ENCODE results near the gene ARID5B.

ARID5B gene

DNA sequence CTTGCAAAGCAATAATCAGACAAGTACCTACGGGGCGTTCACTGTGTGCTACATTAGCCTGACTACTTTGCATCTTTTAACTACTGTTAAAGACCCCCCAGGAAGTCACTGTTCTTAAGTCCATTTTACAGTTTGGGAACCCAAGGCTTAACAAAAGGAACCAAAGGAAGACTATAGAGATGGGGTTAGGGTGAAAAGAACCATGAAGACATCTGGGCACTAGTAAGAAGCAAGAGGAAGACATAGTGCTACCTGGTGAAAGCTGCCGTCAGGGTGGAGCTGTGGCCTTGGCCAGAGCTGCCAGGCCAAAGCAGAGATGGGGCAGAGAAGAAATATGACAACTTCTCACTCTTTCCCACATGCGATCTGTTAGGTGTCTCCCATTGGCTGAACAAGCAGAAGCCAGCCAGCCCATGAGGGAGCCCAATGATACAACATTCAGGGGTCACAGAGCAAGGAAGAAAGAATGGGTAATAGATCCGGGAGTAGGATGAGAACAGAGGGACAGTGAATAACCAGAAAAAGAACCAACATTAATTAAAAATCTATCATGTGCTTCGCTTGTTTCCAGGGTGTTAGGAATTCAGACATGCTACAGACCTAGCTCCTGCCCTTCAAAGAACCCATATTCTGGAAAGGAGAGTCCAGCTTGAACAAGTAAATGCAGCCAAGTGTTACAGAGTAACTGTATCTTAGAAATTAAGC, 85.4 kb downstream of the ARID5B start:
- POLR2A ChIA-PET = no interaction called here
- DNase-seq (ENCODE audit: low read depth, low spot score) = no peak
- H3K4me3 ChIP-seq (ENCODE audit: low read depth, low read length) = no peak overlapping the region
- TF ChIP-seq, protein P1, sequence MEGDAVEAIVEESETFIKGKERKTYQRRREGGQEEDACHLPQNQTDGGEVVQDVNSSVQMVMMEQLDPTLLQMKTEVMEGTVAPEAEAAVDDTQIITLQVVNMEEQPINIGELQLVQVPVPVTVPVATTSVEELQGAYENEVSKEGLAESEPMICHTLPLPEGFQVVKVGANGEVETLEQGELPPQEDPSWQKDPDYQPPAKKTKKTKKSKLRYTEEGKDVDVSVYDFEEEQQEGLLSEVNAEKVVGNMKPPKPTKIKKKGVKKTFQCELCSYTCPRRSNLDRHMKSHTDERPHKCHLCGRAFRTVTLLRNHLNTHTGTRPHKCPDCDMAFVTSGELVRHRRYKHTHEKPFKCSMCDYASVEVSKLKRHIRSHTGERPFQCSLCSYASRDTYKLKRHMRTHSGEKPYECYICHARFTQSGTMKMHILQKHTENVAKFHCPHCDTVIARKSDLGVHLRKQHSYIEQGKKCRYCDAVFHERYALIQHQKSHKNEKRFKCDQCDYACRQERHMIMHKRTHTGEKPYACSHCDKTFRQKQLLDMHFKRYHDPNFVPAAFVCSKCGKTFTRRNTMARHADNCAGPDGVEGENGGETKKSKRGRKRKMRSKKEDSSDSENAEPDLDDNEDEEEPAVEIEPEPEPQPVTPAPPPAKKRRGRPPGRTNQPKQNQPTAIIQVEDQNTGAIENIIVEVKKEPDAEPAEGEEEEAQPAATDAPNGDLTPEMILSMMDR (IDR thresholded peaks at IDR 0.05; ENCODE audit: insufficient read depth, low read length, missing control alignments) = no peak
- CTCF ChIA-PET = no interaction called here

DNA sequence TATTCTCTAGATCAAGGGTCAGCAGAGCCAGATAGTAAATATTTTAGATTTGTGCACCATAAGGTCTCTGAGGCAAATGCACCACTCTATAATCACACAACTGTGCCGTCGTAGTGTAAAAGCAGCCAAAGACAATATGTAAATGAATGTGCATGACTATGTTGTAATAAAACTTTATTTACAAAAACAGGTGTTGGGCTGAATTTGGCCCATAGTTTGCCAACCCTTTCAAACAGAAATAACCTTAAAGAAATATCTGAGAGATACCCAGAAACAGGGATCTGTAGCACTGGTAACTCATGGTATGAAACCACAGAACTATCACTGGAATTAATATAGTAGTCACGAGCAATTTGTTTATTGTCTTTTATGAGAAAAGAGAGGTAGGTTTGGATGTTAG, 86.0 kb downstream of the ARID5B start:
- no peak for DNase-seq (ENCODE audit: low read depth, low spot score)
- CTCF ChIA-PET = interaction anchor here (1.5 kb wide), 1 partner anchor 258 kb away, joined by 4 read pairs; no protein-coding TSS in a partner anchor

DNA sequence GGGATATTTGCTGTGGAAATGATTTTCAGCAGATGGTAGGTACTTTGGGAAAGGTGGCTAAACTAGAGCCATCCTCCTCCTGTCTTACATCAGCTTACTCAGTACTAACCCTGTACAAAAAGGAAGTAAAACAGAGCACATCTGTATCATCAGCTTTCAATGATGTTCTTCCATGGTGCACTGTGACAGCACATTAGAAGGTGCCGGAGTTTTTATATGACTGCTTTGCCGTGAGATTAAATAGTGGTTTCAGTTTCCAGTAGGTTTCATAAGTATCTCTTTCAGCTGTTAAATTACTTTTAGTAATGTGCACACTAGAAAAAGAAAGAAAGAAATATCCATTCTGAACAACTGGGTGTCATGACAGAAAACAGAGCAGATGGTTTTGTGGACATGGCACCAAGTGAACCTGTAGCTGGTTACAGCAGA, 86.5 kb downstream of the ARID5B start:
- POLR2A ChIA-PET = interaction anchor here (0.6 to 0.7 kb wide), 2 partner anchors 38 to 95 kb away, joined by 3 to 4 read pairs; no protein-coding TSS in a partner anchor
- DNase-seq (ENCODE audit: low read depth, low spot score) = no peak
- H3K4me3 ChIP-seq (ENCODE audit: low read depth, low read length) = no peak overlapping the region
- TF ChIP-seq, protein P1 (IDR thresholded peaks at IDR 0.05; ENCODE audit: insufficient read depth, low read length, missing control alignments) = no peak
- CTCF ChIA-PET = interaction anchor here (0.8 to 1.5 kb wide), 3 partner anchors 9 to 261 kb away, joined by 3 to 4 read pairs (median 3); no protein-coding TSS in a partner anchor

More for the DNA sequence above, 86.0 kb downstream of the ARID5B start:
- POLR2A ChIA-PET = interaction anchor here (0.6 to 0.7 kb wide), 2 partner anchors 38 to 96 kb away, joined by 3 to 4 read pairs; no protein-coding TSS in a partner anchor
- TF ChIP-seq, protein P1 (IDR thresholded peaks at IDR 0.05; ENCODE audit: insufficient read depth, low read length, missing control alignments) = no peak
- no peak overlapping the region for H3K4me3 ChIP-seq (ENCODE audit: low read depth, low read length)

DNA sequence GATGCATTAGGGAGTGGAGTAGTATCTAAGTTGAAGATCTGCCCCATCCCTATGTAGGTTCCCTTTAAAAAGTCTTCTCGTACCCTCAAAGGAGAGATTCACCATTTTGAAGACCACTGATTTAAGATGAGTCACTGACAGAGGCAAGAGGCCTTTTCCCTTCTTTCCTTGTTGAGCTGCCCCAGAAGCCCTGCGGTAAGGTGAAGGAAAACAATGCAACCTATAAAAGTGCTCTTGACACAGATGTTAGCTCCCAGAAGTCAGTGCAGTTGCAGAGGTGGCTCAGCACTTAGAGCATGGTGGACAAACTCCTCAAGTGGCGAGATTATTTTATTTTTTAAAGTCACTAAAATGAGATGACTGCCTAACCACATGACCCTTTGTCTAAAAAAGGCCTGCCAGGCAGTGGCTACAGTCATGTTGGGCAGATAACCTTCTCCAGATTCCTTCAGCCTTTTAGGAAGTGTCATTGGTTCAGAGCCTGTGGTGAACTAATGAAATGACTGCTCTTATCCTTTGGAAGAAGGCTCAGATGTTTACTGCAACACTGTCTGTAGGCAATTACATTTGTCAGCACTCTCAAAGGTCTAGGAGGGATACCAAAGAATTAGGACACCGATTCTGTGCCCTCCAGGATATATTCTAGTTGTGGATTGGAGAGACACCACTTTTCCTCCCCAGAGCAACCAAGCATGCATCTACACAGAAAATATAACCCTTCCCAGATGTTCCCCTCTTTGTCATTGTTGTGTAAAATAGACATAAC, 88.7 kb downstream of the ARID5B start:
- TF ChIP-seq, protein P1 (IDR thresholded peaks at IDR 0.05; ENCODE audit: insufficient read depth, low read length, missing control alignments) = no peak
- ChIA-PET POLR2A (no interaction called here), CTCF (interaction anchor here (1.1 kb wide), 1 partner anchor 47 kb away, joined by 3 read pairs; no protein-coding TSS in a partner anchor)
- DNase-seq (ENCODE audit: low read depth, low spot score) = no peak
- no peak overlapping the region for H3K4me3 ChIP-seq (ENCODE audit: low read depth, low read length)

DNA sequence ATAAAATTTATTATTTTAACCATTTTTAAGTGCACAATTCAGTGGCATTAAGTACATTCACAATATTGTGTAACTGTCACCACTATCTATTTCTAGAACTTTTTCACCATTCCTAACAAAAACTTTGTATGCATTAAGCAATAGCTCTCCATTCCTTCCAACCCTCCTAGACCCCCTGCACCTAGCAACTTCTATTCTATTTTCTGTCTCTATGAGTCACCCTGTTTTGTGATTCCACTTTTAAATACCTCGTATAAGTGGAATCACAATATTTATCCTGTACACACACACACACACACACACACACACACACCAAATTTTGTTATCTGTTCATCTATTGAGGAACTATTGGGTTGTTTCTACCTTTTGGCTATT, 89.2 kb downstream of the ARID5B start:
- no peak overlapping the region for H3K4me3 ChIP-seq (ENCODE audit: low read depth, low read length)
- TF ChIP-seq, protein P1 (IDR thresholded peaks at IDR 0.05; ENCODE audit: insufficient read depth, low read length, missing control alignments) = no peak
- no peak for DNase-seq (ENCODE audit: low read depth, low spot score)
- CTCF ChIA-PET = no interaction called here
- POLR2A ChIA-PET = no interaction called here

DNA sequence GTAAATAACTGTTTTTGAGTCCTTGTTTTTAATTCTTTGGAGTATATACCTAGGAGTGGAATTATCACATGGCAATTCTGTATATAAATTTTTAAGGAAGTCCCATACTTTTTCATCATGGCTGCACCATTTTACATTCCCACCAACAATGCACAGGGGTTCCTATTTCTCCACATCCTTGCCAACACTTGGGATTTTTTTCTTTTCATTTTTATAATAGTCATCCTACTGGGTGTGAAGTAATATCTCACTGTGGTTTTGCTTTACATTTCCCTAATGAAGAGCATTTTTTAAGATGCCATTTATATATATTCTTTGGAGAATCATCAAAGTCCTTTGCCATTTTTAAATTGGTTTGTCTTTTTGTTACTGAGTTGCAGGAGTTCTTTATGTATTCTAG, 89.7 kb downstream of the ARID5B start:
- TF ChIP-seq, protein P1 (IDR thresholded peaks at IDR 0.05; ENCODE audit: insufficient read depth, low read length, missing control alignments) = no peak
- no peak overlapping the region for H3K4me3 ChIP-seq (ENCODE audit: low read depth, low read length)
- DNase-seq (ENCODE audit: low read depth, low spot score) = no peak
- POLR2A ChIA-PET = no interaction called here
- CTCF ChIA-PET = no interaction called here
